NCI-H128 (cell line): ENCODE data around the gene ANGEL2.
"Not testable (repeated sequence)": the region's sequence is repeated elsewhere in the genome, so short reads cannot be mapped to it uniquely, and the experiment has no call there.

Experiments used
- DNase-seq: peaks from one replicate; lab custom pipeline; 2025; ENCODE audit not compliant: unreplicated experiment; lab: John Stamatoyannopoulos, UW

The ANGEL2 gene

DNA sequence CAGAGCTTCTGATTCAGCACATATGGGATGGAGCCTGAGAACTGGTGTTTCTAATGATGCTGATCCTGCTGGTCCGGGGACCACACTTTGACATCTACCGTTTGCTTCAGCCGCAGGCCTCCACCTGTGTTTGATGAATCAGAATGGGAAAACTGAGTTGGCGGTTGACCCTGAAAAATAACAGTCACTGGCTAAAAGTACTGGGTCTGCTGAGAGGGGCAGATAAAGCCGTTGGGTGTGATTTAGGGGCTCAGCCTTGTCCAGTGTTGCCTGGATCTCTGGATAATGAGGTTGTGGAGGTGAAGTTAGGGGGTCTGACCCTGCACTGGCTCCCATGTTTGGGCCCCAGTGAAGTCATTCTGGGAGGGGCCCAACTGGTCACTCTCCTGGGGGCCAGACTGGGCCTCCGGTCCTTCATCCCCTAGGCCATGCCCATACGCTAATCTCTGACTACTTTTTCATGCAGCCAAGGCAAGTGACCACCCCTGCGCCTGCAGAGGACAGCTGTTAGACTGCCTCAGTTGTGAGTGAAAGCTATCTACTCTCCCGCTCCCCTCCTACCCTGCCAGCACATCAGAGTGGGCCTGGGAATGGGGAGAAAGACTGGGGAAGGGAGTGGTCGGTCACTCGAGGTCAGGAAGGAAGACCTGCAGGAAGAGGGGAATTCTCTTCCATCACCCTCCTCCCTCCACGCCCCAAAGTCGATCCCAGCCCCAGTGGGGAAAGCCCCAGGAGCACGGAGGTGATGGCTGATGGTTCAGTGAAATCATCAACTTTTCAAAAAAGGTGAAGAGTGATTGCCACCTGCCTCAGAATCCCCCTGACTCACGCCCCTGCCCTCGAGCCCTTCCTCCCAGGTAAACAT, 37.7 kb downstream of the ANGEL2 start:
- no peak for DNase-seq

DNA sequence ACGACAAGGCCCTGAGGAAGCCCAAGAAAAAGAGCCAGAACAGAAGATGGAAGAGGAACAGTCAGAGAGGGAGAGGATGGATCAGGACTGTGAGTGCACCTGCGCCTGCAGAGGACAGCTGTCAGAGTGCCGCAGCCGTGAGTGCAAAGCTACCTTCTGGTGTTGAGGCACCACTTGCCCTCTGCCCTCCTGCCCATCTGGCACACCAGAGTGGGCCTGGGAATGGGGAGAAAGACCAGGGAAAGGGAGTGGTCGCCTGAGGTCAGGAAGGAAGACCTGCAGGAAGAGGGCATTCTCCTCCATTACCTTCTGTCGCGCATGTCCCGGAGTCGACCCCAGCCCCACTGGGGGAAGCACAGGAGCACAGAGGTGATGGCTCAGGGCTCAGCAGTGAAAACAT, 39.1 kb downstream of the ANGEL2 start:
- no peak for DNase-seq

DNA sequence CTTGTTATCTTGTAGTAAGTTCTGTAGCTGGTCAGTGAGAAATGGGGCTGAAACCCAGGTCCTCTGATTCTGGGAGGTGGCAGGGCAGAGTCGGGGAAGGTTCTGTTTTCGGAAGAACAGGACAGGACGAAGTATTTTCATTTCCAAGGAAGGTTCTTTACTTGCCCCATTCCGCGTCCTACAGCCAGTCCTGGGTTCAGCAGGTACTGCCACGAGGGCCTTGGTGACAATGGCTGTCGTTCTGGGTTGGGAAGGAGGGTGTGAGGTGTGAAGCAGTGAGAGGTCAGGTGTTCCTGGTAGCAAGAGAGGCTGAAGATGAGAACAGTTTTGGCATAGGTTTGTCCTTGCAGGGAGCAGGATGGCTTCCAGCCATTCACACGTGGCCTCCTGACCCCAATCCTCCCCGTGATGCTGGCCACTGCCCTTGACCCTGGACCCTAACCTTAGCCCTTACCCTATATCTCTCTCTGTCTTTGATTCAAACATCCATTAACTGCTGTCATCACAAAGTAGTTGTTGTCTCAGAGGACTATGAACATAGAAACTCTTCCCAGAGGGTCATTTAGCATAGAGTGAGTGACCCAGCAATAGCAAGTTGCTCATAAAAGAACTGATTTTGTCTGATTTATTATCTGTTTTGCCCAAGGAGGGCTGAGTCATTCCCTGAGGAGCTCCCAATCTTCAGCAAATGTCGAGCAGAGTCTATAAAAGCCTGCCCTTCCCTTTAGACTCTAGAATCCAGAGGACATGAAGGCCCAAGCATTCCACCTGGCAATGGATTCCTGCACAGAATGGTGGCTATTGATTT, 40.4 kb downstream of the ANGEL2 start:
- no peak for DNase-seq

DNA sequence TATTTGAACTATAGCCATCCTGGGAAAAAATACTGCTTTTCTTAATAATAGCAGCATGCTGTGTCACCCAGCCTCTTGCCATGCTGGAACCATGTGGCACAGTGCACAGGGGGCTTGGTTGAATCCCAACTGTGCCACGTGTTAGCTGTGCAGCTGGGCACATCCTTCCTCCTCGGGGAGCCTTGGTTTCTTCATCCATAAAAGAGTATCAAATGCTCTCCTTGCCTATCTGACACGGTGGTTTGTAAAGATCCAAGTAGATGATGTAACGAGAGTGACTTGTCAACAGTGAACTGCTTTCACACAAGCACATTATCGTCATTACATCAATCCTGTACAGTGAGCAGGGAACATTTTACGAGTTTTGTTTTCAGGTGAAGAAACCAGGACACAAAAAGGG, 41.0 kb downstream of the ANGEL2 start:
- DNase-seq: no peak

DNA sequence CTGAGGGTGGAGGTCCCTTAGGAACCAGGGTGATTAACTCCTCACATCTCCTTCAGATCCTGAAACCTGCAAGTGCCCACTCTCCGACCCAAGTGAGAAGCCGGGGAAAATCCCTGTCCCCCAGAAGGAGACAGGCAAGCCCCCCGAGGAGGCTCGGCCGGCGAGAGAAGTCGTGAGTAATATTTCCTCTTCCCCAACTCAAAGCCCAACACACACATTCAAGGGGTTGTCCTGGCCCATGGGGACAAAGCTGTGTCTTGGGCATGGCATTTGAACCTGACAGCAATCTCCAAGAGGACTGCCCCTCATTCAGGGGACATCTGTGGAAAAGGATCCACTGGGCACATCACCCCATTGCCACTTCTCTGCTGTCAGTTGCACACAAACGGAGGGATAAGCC, 41.8 kb downstream of the ANGEL2 start:
- DNase-seq: no peak

DNA sequence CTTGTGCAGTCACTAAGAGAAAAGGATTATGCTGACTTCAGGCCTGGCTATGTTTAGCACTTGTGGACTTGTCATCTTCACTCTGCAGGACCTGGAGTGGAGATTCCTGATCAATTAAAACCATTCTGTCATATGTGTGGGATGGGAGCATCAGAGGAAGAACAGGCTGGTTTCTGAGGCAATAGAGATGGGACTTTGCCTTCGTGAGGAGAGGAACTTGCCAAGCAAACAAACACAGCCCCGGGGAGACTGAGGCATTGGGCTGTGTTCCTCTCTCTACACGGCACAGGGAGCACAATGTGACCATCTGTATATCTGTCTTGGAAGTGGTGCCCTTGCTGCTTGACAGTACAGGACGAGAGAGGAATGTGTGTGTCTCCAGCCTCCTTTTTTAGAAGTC, 42.2 kb downstream of the ANGEL2 start:
- no peak for DNase-seq

DNA sequence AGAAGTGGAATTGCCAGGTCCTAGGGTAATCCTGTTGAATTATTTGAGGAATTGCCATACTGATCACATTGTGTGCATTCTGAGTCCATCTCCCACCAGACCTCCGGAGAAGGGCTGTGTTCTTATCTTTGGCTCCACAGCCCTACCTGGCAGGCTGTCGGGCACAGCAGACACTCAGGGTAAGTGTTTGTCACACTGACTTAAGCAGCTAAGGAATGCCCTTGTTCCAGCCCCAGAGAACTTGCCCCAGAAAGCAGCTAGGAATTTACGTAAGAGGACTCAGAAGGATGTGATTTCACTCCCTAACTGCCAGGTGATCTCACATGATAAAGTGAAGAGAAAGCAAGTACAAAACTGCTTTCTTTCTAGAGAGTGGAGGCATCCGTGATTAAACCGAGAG, 44.4 kb downstream of the ANGEL2 start:
- DNase-seq: no peak

DNA sequence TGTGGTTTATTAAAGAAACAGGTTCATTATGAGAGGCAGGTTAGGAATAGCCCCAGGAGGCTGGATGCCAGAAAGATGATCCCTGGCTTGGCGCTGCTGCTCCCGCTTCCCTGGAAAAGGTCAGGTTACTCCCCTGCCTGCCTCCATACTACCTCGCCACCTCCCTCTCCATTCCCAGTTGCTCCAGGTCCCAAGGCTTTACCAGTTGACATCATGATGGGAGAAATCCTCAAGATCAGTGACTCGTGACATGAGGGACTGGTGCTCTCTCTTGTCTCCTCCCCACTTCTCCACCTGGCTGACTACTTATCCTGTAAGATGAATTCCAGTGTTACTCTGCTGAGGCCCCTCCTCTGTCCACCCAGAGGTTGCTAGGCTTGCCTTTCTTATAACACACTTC, 45.6 kb downstream of the ANGEL2 start:
- no peak for DNase-seq

DNA sequence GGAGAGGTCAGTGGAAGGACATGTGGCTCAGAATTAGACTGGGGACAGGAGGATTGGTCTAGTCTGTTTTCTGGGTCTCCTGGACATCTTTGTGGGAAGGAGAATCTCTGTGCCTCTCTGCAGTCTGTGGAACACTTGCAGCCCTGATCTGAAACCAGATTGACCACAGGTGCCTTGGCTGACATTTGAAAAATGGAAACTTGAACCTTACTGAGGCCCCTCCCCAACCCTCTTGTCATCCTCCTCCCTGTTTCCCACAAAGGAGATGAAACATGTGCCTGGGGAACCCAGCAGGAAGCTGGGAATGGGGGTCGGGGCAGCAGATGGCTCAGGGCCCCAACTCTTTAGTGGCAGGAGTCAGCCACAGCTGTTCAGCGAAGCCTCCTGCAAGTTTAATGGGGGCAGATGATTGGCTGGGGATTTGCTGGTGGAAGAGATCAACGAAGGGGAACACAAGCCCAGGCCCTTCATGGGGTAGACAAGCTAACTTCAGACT, 47.3 kb downstream of the ANGEL2 start:
- DNase-seq: no peak

DNA sequence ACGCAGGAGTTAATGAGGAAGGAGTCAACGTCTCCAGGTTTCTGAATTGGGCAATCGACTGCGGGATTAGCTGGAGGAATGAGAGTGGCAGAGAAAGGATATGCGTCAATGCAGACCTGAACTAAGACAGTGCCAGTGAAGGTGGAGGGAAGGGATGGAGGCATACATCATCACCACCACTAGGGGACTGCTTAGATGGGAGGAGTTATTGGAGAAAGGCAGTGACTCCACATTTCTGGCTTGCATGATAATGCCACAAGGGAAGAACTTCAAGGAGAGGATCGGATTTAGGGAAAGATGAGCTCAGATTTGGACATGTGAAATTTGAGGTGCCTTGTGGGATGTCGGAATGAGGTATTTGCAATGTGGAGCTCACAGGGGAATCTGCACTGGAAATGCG, 47.9 kb downstream of the ANGEL2 start:
- DNase-seq: no peak

DNA sequence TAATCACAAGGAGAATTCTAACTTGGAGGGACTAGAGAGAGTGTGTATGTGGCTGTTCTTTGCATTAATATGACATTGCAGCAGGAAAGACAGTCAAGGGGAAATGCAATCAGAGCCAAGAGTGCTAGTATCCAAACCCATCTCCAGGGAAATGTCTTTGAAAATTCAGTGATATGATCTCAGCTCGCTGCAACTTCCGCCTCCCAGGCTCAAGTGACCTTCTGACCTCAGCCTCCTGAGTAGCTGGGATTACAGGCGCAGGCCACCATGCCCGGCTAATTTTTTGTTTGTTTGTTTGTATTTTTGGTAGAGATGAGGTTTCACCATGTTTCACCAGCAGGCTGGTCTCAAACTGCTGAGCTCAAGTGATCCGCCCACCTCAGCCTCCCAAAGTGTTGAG, 49.1 kb downstream of the ANGEL2 start:
- no peak for DNase-seq

DNA sequence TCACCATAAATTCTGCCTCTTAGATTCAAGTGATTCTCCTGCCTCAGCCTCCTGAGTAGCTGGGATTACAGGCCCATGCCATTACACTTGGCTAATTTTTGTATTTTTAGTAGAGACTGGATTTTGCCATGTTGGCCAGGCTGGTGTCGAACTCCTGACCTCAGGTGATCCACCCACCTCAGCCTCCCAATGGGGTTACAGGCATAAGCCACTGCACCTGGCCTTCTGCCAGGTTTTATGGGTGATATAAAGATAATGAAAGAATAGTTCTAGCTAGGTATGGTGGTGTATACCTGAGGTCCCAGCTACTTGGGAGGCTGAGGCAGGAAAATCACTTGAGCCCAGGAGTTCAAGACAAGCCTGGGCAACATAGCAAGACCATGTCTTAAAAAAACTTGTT, 50.7 kb downstream of the ANGEL2 start:
- DNase-seq: not testable (repeated sequence)

DNA sequence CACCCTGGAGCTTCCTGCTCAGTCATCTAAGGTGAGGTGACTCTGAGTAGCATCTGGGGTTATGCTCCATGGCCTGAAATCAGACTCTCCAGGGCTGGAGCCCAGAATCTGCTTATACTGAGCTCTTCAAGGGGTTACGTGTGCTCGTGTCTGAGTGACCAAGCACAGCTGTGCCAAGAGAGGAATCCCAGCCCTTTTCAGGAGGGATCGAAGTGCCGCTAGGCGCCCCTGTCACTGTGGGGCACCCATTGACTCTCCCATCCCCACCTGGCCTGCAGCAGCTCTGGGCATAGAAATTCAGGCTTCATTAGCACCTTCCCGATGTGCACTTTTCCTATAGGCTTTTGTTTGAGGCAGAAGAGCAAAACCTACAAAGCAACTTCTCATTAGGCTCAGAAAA, 51.6 kb downstream of the ANGEL2 start:
- DNase-seq: no peak

DNA sequence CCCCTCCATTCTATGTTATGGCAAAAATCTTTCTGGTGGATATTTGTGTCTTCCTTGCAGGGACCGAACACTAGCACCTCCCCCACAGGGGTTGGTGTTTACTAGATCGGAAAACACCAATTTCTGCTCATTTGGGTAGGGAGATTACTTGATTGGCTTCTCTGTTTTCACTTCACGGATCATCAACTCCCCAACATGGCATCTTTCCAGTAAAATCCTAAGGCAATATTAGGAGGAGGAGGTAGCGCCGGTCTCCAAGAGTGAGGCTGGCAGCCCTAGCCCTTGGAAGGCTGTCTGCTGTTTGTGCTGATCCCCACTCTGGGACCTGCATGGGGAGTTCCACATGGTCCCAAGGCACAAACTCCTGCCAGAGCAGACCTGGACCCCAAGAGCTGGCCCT, 53.2 kb downstream of the ANGEL2 start:
- no peak for DNase-seq

DNA sequence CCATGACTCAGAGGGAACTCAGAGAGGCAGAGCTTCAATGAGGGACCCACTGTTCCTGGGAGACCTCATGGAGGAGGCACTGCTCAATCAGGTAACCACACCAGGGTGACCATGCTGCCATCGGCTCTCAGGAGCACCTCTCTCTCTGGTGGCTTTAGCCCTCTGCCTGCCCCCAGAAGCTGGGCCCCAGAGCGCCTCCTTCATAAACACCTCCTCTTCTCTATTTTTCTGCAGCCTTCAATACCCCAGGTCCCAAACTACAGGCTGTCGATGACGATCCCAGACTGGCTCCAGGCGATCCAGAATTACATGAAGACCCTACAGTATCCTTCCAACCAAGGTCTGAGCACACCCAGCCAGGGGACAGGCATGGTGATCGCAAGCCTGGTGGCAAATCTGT, 54.7 kb downstream of the ANGEL2 start:
- no peak for DNase-seq

DNA sequence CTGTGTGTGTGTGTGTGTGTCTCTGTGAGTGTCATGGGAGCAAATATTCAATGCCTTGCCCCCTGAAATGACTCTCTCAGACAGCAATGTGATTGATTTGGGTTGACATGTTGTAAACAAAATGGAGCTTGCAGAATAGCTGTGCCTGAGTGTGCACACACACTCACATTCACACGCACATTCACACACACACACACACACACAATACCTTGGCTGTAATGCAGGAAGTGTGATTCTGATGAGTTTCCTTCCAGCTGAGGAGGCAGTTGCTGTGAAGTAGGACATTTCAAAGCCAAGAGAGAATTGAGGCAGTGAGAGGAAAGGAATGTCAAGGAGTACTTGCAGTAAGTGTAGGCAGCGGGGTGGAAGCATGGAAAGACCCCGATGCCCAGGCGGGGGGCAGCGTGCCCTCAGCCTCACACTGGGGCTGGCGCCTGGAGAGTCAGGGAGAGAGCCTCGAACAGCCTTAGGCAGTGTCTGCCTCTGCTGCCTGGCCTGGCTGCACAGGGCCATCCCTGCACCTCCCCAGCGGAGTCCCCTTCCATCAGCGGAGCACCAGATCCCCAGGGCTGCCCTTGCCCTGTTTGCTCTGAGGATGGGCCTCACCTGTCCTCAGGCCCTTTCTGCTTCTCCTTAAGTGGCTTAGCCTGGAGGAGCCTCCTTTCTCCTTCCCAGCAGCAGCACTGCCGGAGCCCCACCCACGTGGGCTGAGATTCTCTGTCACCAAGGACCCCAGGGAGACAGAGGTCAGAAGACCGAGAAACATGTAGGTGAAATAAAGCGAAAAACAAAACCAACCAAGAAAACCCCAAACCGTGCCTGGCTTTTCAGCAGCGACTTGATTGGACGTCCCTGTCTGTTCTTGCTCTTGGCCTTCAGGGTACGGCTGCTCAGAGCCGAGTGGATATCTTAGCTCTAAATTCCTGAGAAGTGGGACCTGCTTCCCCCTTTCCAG, 56.1 kb downstream of the ANGEL2 start:
- no peak for DNase-seq

DNA sequence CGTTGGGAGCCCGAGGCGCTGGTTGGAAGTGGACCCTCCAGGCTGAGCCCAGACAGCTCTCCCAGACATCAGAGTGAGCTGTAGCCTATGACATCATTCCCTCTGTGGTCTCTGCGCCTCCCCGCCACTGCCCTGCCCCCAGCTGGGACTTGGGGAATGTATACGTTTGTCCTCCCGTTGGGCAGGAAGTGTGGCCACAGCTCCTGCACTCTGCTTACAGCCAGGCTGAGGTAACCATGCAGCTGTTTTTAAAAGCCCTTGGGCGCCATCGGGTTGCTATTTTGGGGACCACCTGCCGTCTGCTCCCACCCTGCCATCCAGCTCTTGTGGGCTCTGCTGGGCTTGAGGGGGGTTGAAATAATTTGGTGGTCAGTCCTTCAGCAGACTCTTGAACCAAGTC, 57.5 kb downstream of the ANGEL2 start:
- no peak for DNase-seq

DNA sequence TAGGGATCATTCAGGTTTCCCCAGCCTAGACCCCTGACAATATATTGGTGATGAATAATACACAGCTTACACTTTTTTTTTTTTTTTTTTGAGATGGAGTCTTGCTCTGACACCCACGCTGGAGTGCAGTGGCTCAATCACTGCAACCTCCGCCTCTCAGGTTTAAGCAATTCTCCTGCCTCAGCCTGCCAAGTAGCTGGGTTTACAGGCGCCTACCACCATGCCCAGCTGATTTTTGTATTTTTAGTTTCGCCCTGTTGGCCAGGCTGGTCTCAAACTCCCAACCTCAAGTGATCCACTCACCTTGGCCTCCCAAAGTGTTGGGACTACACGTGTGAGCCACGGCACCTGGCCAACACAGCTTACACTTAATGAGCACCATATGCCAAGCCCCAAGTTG, 58.1 kb downstream of the ANGEL2 start:
- no peak for DNase-seq

DNA sequence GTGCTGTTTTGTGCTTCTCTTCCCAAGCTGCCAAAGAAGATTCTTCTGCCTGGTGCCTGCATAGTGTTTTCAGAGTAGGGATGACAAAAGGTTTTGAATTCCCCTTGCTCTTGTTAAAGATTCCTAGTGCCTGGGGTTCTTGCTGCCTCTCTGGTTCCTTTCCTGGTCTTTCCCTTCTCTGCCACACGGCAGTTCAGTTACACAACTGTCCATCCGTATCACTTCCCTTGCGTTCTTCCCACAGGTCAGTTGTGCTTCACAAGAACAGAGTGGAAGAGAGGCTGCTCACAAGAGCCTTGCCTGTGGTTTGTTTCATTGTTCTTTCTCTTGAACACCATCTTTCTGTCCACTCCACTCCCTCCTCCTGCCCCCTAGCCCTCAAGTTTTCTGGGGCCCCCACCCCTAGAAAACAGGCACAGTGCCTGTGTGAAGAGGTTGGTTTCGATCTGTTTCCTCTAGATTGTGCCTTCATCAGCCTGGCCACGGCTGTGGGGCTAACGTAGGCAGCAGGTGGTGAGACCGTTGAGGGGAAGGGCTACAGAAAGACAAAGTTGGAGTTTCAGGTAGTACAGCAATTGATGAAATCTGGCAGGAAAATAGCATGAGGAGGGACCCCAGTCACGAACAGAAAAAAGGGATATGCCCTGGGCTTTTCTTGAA, 59.6 kb downstream of the ANGEL2 start:
- no peak for DNase-seq

DNA sequence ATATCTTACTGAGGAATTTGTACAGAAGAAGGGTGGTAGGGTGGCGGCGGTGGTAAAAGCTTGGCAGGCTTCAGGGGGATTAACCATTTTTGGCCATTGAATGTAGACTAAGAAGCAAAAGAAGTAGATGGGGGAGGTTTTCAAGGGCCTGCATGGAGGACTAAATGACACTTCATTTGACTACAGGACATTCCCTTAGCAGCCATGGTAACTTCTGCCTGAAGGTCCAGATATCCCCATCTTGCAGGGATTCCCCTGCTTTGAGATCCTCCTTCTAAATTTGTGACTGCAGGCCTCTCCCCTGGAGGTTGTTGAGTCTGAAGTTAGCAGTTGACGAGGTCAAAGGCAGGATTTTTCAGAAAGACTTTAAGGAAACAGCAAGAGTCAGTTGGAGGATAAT, 60.6 kb downstream of the ANGEL2 start:
- DNase-seq: no peak

DNA sequence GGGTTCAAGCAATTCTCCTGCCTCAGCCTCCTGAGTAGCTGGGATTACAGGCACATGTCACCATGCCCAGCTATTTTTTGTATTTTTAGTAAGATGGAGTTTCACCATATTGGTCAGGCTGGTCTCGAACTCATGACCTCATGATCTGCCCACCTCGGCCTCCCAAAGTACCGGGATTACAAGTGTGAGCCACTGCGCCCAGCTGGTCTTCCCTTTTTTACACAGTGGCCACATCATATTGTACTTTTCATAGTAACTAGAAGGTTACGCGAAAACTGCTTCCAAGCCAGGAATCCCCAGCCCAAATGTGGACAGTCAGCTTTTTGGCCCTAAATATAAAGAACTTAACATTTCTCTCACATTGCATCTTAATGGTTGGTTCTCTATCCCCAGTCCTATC, 61.2 kb downstream of the ANGEL2 start:
- no peak for DNase-seq
